K562 (cell line): ENCODE results near the gene TMED7.

Source experiments
- CTCF ChIP-seq, 3 experiments: IDR thresholded peaks in 2 of 3; conservative IDR thresholded peaks in 1 of 3; 2 replicates each; pipeline ENCODE4 v1.5.1; 2011 to 2012; ENCODE audit warnings: low read length in 3 of 3, mild to moderate bottlenecking in 3 of 3, control low read depth in 2 of 3, improper control_type of control experiment in 1 of 3, inconsistent platforms in 1 of 3, low read depth in 1 of 3, mixed read lengths in 1 of 3, moderate library complexity in 1 of 3; ENCODE audit not compliant: insufficient read depth in 2 of 3
- ETV1 ChIP-seq: fragments of 450-650 bp; conservative IDR thresholded peaks from 2 replicates; pipeline ENCODE4 v1.6.1; 2016; ENCODE audit warnings: missing genetic modification characterization, control low read depth, low read depth, missing compliant biosample characterization
- POLR2A ChIP-seq: fragments of 450-650 bp; conservative IDR thresholded peaks from 2 replicates; pipeline ENCODE4 v1.6.1; 2016
- TEAD4 ChIP-seq, 2 experiments: sonication (generic) in 1 of 2; formaldehyde crosslinking in 1 of 2; IDR thresholded peaks; 2 replicates each; pipeline versions ENCODE4 v1.6.1 to v1.8.0; 2012 to 2022; ENCODE audit warnings: borderline replicate concordance in 1 of 2, inconsistent platforms in 1 of 2, low read length in 1 of 2, mild to moderate bottlenecking in 1 of 2, missing genetic modification reagents in 1 of 2
- ZKSCAN1 ChIP-seq: fragments of 150-350 bp; IDR thresholded peaks from 2 replicates; pipeline ENCODE4 v1.6.1; 2016; ENCODE audit warnings: low read depth, low read length
- ZNF592 ChIP-seq: fragments of 450-650 bp; IDR thresholded peaks from 2 replicates; pipeline ENCODE4 v1.6.1; 2017; ENCODE audit warnings: antibody characterized with exemption, mild to moderate bottlenecking

DNA sequence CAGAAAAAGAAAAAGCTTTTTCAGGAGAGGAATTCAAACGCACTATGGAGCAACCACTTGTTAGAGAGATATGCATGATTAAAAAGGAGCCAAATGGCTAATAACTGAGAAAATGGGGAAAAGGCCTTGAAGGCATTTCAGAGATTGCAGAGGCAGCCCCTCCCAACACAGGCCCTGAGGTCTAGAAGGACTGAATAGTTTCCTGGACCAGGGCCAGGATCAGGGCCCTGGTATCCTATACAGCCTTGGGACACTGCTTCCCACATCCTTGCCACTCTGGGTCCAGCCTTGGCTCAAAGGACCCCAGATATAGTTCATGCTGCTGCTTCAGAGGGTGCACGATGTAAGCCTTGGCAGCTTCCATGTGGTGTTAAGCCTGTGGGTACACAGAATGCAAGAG, 60.6 kb downstream of the TMED7 start:
- TF ChIP-seq ZKSCAN1 (no peak), POLR2A (no peak), CTCF (IDR thresholded peaks at IDR 0.05 in 2 of 3, conservative IDR thresholded peaks at IDR 0.05 in 1 of 3; ENCODE audit: insufficient read depth in 2 of 3, low read depth in 1 of 3, low read length in 3 of 3) (no peak), ZNF592 (no peak), TEAD4 (IDR thresholded peaks at IDR 0.05; ENCODE audit: low read length) (no peak), TEAD4 (CRISPR knock-in tag; IDR thresholded peaks at IDR 0.05; ENCODE audit: borderline replicate concordance) (no peak), ETV1 (tag) (no peak)
